GM23248 (cell line): ENCODE results near the gene P2RX4.
"Not testable (repeated sequence)": the region's sequence is repeated elsewhere in the genome, so short reads cannot be mapped to it uniquely, and the experiment has no call there.

Experiments used
- EZH2 ChIP-seq: fragments of 200-600 bp; sonication (generic); IDR thresholded peaks from 2 replicates; pipeline ENCODE4 v1.6.1; 2018; ENCODE audit warnings: antibody characterized with exemption, mild to moderate bottlenecking; ENCODE audit not compliant: insufficient read depth, poor library complexity, severe bottlenecking
- EZH2phosphoT487 ChIP-seq: fragments of 200-600 bp; sonication (generic); IDR thresholded peaks from 2 replicates; pipeline ENCODE4 v1.6.1; 2018; ENCODE audit warnings: antibody characterized with exemption, moderate library complexity, mild to moderate bottlenecking, low read depth; ENCODE audit not compliant: insufficient read depth

GRCh38 chr12:121257704-121258449 is 47.9 kb downstream of the P2RX4 start:
- TF ChIP-seq EZH2, EZH2phosphoT487: not testable (repeated sequence)
